DOHH2 (cell line): Measurements from ENCODE around the gene SEMA5B.

Source experiments
- H3F3A ChIP-seq: fragments of 200-600 bp; sonication (generic), shearing (Covaris generic); 2 replicates; pipeline ENCODE4 v1.6.0; 2016; ENCODE audit warnings: antibody characterized with exemption, mild to moderate bottlenecking; ENCODE audit not compliant: control insufficient read depth, insufficient read depth
- H3K27ac ChIP-seq: fragments of 200-600 bp; sonication (generic); 2 replicates; pipeline ENCODE4 v1.5.1; 2014; ENCODE audit warnings: low read depth, mild to moderate bottlenecking, low read length, moderate library complexity
- H3K27me3 ChIP-seq: fragments of 200-600 bp; sonication (generic); 2 replicates; pipeline ENCODE4 v1.6.1; 2014; ENCODE audit warnings: mild to moderate bottlenecking, low read length, mixed read lengths; ENCODE audit not compliant: control insufficient read depth
- H3K36me3 ChIP-seq: fragments of 200-600 bp; sonication (generic); 2 replicates; pipeline ENCODE4 v1.6.1; 2014; ENCODE audit warnings: mild to moderate bottlenecking, low read length, moderate library complexity, mixed read lengths; ENCODE audit not compliant: control insufficient read depth
- H3K4me1 ChIP-seq: fragments of 200-600 bp; sonication (generic); 2 replicates; pipeline ENCODE4 v1.6.1; 2014; ENCODE audit warnings: mild to moderate bottlenecking, low read length, mixed read lengths; ENCODE audit not compliant: control insufficient read depth
- H3K4me2 ChIP-seq: fragments of 200-600 bp; sonication (generic); 2 replicates; pipeline ENCODE4 v1.6.0; 2014; ENCODE audit warnings: mild to moderate bottlenecking, low read length, moderate library complexity
- H3K4me3 ChIP-seq: fragments of 200-600 bp; sonication (generic); 2 replicates; pipeline ENCODE4 v1.5.1; 2014; ENCODE audit warnings: mild to moderate bottlenecking, low read length, mixed read lengths
- H3K79me2 ChIP-seq: fragments of 200-600 bp; sonication (generic); 2 replicates; pipeline ENCODE4 v1.6.1; 2014; ENCODE audit warnings: mild to moderate bottlenecking, low read length, mixed read lengths; ENCODE audit not compliant: control insufficient read depth
- H3K9me2 ChIP-seq: fragments of 200-600 bp; sonication (generic); replicated peaks from 2 replicates; pipeline ENCODE4 v1.6.1; 2014; ENCODE audit warnings: mild to moderate bottlenecking, low read length, mixed read lengths; ENCODE audit not compliant: control insufficient read depth
- H3K9me3 ChIP-seq: fragments of 200-600 bp; sonication (generic); 2 replicates; pipeline ENCODE4 v1.6.1; 2014; ENCODE audit warnings: antibody characterized with exemption, low read length, mixed read lengths; ENCODE audit not compliant: control insufficient read depth, insufficient read depth
- H4K20me1 ChIP-seq: fragments of 200-600 bp; sonication (generic); 2 replicates; pipeline ENCODE4 v1.6.0; 2014; ENCODE audit warnings: low read depth, mild to moderate bottlenecking, antibody characterized with exemption, low read length, moderate library complexity; ENCODE audit not compliant: control insufficient read depth, insufficient read depth
- EZH2phosphoT487 ChIP-seq: fragments of 200-600 bp; sonication (generic); IDR thresholded peaks from 2 replicates; pipeline ENCODE4 v1.6.1; 2017; ENCODE audit warnings: borderline replicate concordance, mild to moderate bottlenecking, antibody characterized with exemption, low read length, moderate library complexity, mixed read lengths
- TF ChIP-seq, protein P1 (sequence below): fragments of 200-600 bp; sonication (generic); IDR thresholded peaks from one replicate; pipeline ENCODE4 v1.5.1; 2014; ENCODE audit warnings: antibody characterized with exemption, mild to moderate bottlenecking, low read depth, low read length; ENCODE audit not compliant: poor library complexity, severe bottlenecking

SEMA5B gene

DNA sequence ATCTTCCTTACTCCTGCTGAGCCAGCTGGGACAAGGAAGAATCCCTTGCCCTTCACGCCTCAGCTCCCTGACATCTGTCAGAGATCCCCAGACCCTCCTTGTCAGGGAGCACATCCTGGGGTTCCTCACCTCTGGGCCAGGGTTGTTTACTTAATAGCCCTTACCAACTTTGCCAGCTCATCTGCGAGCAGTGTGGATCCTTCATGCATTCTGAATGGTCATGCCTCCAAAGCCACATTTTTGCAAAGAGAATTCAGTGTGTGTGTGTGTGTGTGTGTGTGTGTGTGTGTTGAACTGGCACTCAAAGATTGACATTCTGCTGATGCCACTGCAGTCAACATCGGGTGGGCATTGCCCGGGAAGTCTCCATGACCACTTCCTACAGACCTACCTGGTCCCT, 120.1 kb downstream of the SEMA5B start:
- Histone ChIP-seq H3K4me2 (no peak overlapping the region), H3K79me2 (no peaks in the 10 kb centered on the region), H3K27ac (no peak overlapping the region), H3K9me3 (no peaks in the 10 kb centered on the region), H3K36me3 (no peaks in the 10 kb centered on the region), H3K4me3 (no peak overlapping the region), H3K27me3 (no peaks in the 10 kb centered on the region), H3K4me1 (no peaks in the 10 kb centered on the region), H3K9me2 (no peaks in the 10 kb centered on the region), H3F3A (no peaks in the 10 kb centered on the region), H4K20me1 (no peaks in the 10 kb centered on the region)
- TF ChIP-seq EZH2phosphoT487, result no peak
- TF ChIP-seq, protein P1, sequence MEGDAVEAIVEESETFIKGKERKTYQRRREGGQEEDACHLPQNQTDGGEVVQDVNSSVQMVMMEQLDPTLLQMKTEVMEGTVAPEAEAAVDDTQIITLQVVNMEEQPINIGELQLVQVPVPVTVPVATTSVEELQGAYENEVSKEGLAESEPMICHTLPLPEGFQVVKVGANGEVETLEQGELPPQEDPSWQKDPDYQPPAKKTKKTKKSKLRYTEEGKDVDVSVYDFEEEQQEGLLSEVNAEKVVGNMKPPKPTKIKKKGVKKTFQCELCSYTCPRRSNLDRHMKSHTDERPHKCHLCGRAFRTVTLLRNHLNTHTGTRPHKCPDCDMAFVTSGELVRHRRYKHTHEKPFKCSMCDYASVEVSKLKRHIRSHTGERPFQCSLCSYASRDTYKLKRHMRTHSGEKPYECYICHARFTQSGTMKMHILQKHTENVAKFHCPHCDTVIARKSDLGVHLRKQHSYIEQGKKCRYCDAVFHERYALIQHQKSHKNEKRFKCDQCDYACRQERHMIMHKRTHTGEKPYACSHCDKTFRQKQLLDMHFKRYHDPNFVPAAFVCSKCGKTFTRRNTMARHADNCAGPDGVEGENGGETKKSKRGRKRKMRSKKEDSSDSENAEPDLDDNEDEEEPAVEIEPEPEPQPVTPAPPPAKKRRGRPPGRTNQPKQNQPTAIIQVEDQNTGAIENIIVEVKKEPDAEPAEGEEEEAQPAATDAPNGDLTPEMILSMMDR, result no peak

DNA sequence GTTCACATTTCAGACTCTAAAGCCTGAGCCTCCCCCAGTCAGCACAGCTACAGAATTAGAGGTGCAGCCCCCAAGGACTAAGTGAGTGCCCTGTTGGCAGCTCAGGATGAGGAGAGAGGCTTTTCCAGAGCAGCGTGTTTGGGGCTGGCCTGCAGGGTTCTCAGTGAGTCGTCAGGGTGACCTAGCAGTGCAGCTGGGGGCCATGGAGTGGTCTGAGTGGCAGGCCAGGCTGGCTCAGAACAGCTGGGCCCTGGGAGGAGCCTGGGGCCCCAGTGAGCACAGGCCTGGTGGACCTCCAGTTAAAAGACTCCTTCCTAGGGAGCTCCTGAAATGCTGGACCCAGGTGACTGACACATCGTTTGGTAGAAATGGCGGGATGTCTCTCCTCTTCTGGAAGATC, 124.4 kb downstream of the SEMA5B start:
- no peaks in the 10 kb centered on the region for H4K20me1 ChIP-seq
- H3K9me3 ChIP-seq, result no peaks in the 10 kb centered on the region
- H3K27me3 ChIP-seq, result peaks cover 5% of the 10 kb centered on the region; the same call in 1 of the 2 replicates
- no peaks in the 10 kb centered on the region for H3K79me2 ChIP-seq
- no peaks in the 10 kb centered on the region for H3F3A ChIP-seq
- H3K4me1 ChIP-seq, result no peaks in the 10 kb centered on the region
- no peaks in the 10 kb centered on the region for H3K36me3 ChIP-seq
- no peak overlapping the region for H3K27ac ChIP-seq
- TF ChIP-seq, protein P1, result no peak
- TF ChIP-seq EZH2phosphoT487, result no peak
- no peak overlapping the region for H3K4me3 ChIP-seq
- H3K9me2 ChIP-seq, result no peaks in the 10 kb centered on the region
- no peak overlapping the region for H3K4me2 ChIP-seq

DNA sequence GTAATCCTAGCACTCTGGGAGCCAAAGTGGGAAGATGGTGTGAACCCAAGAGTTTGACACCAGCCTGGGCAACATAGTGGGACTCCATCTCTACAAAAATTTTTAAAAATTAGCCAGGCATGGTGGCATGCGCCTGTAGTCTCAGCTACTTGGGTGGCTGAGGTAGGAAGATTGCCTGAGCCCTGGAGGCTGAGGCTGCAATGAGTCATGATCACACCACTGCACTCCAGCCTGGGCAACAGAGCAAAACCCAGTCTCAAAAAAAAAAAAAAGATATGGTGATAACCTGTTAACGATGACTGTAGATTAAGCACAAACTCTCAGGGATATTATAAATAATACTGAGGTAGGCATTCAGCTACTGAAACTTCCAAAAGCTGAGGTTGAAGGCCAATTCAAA, 125.2 kb downstream of the SEMA5B start:
- no peaks in the 10 kb centered on the region for H4K20me1 ChIP-seq

DNA sequence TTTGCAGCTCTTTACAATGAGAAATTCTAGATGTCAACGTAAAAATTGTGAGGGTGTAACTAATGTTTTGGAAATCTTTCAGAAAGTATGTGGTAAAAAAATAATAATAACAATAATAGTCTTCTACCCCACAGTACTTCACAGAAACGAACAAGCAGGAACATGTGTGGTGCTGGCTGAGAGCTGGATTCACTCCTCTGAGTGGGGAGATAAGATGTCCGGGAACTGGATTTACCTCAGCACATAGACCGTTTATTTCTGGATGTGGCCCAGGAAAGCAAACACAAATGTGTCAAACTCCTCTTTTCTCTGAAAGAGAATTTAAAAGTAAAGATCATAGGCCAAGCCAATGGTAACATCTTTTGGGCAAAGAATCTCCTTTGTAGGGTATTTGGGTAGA, 129.3 kb downstream of the SEMA5B start:
- H3K27ac ChIP-seq, result no peak overlapping the region
- H3K27me3 ChIP-seq, result peaks cover 13% of the 10 kb centered on the region; the same call in 1 of the 2 replicates
- H3K9me3 ChIP-seq, result no peaks in the 10 kb centered on the region
- no peaks in the 10 kb centered on the region for H3K36me3 ChIP-seq
- H3K4me1 ChIP-seq, result no peaks in the 10 kb centered on the region
- no peak overlapping the region for H3K4me2 ChIP-seq
- H3K9me2 ChIP-seq, result no peaks in the 10 kb centered on the region
- no peaks in the 10 kb centered on the region for H3F3A ChIP-seq
- H3K4me3 ChIP-seq, result no peak overlapping the region
- TF ChIP-seq EZH2phosphoT487, result no peak
- TF ChIP-seq, protein P1, result no peak
- no peaks in the 10 kb centered on the region for H4K20me1 ChIP-seq
- H3K79me2 ChIP-seq, result no peaks in the 10 kb centered on the region

More for the DNA sequence above, 125.2 kb downstream of the SEMA5B start:
- Histone ChIP-seq H3K27ac (no peak overlapping the region), H3K4me1 (no peaks in the 10 kb centered on the region), H3K4me2 (no peak overlapping the region), H3K27me3 (peaks cover 5% of the 10 kb centered on the region; the same call in 1 of the 2 replicates), H3K36me3 (no peaks in the 10 kb centered on the region), H3F3A (no peaks in the 10 kb centered on the region), H3K9me2 (no peaks in the 10 kb centered on the region), H3K79me2 (no peaks in the 10 kb centered on the region), H3K4me3 (no peak overlapping the region), H3K9me3 (no peaks in the 10 kb centered on the region)
- no peak for TF ChIP-seq EZH2phosphoT487
